ENCODE measurements around the gene ATP6V0B. TPM values are rescaled to one million over a fixed set of nuclear protein-coding genes. Genes with fewer than 3 reads are reported as not detected.

The ATP6V0B gene
- total and polyA plus RNA-seq, 7 donors, result 87.9 to 260 (median 133) TPM

DNA sequence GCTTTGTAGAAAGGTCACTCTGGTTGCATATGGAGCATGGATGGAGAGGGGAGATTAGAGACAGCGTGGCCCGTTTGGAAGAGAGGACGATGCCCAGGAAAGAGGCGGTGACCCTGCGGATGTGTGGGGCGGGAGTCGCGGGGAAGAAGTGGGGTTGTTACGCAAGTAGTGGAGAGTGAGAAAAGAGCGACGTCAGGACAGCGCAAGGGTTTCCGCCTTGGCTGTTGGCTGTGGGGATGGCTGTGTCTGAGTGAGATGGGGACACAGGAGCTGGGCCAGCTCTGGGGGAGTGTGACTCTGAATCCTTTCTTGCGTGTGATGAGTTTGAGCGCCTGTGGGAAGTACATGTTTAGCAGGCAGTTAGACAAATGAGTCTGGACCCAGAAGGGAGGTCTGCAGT, 8.0 kb downstream of the ATP6V0B start:
- Histone ChIP-seq H3K9me3 (no peaks in the 10 kb centered on the region), H3K4me3 (no peak overlapping the region), H3K36me3 (ENCODE audit: insufficient read depth in 1 of 2, low read depth in 1 of 2) (peaks cover 0 to 43% of the 10 kb centered on the region in 2 donors), H3K27ac (no peak overlapping the region), H3K27me3 (ENCODE audit: insufficient read depth in 3 of 3, low read length in 2 of 3) (no peaks in the 10 kb centered on the region), H3K4me1 (peaks cover 7% of the 10 kb centered on the region)
- WGBS, 3 donors, result 85 to 90% (median 87%) methylated on average over 15 of the region's 15 CpGs
- TF ChIP-seq, protein P1, sequence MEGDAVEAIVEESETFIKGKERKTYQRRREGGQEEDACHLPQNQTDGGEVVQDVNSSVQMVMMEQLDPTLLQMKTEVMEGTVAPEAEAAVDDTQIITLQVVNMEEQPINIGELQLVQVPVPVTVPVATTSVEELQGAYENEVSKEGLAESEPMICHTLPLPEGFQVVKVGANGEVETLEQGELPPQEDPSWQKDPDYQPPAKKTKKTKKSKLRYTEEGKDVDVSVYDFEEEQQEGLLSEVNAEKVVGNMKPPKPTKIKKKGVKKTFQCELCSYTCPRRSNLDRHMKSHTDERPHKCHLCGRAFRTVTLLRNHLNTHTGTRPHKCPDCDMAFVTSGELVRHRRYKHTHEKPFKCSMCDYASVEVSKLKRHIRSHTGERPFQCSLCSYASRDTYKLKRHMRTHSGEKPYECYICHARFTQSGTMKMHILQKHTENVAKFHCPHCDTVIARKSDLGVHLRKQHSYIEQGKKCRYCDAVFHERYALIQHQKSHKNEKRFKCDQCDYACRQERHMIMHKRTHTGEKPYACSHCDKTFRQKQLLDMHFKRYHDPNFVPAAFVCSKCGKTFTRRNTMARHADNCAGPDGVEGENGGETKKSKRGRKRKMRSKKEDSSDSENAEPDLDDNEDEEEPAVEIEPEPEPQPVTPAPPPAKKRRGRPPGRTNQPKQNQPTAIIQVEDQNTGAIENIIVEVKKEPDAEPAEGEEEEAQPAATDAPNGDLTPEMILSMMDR (IDR thresholded peaks at IDR 0.05), result no peak
- DNase-seq (no peak), ATAC-seq (no peak)
- intact Hi-C loops (cut with DNase I), result no loop called here

- Histone ChIP-seq H3K4me1 (peaks cover 5% of the 10 kb centered on the region), H3K27me3 (ENCODE audit: insufficient read depth in 3 of 3, low read length in 2 of 3) (no peaks in the 10 kb centered on the region), H3K36me3 (ENCODE audit: insufficient read depth in 1 of 2, low read depth in 1 of 2) (peaks cover 0 to 38% of the 10 kb centered on the region in 2 donors), H3K4me3 (no peak overlapping the region), H3K27ac (no peak overlapping the region), H3K9me3 (no peaks in the 10 kb centered on the region)
- 72 to 74% (median 74%) methylated on average over 11 to 12 of the region's 12 CpGs for WGBS, 3 donors
- intact Hi-C loops (cut with DNase I), result no loop called here
- DNase-seq (no peak), ATAC-seq (no peak)
- TF ChIP-seq, protein P1 (IDR thresholded peaks at IDR 0.05), result no peak
These were observed 8.6 kb downstream of the ATP6V0B start for GRCh38 chr1:43983253-43983899.

DNA sequence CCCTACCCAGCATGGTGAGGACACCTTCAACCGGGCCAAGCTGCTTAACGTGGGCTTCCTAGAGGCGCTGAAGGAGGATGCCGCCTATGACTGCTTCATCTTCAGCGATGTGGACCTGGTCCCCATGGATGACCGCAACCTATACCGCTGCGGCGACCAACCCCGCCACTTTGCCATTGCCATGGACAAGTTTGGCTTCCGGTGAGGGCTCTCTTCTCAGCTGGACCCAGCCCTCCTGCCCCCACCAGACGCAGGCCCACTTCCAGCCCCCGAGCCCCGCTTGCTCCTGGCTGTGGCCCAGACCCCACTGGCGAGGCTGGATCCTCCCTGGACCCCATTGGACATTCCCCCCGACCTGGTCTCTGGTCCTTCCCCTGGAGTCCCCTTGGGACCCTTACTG, 10.1 kb downstream of the ATP6V0B start:
- TF ChIP-seq, protein P1 (IDR thresholded peaks at IDR 0.05), result no peak
- H3K36me3 ChIP-seq (ENCODE audit: insufficient read depth in 1 of 2, low read depth in 1 of 2), result peaks cover 0 to 38% of the 10 kb centered on the region in 2 donors
- intact Hi-C loops (cut with DNase I), result no loop called here
- no peak overlapping the region for H3K4me3 ChIP-seq
- no peak overlapping the region for H3K27ac ChIP-seq
- H3K9me3 ChIP-seq, result no peaks in the 10 kb centered on the region
- no peak for ATAC-seq
- peaks cover 3% of the 10 kb centered on the region for H3K4me1 ChIP-seq
- DNase-seq, result no peak
- H3K27me3 ChIP-seq (ENCODE audit: insufficient read depth in 3 of 3, low read length in 2 of 3), result no peaks in the 10 kb centered on the region
- whole genome bisulfite sequencing, 3 donors, result 90 to 93% (median 91%) methylated on average over 13 to 16 of the region's 16 CpGs

- TF ChIP-seq, protein P1 (IDR thresholded peaks at IDR 0.05), result no peak
- no peak overlapping the region for H3K27ac ChIP-seq
- H3K36me3 ChIP-seq (ENCODE audit: insufficient read depth in 1 of 2, low read depth in 1 of 2), result peaks cover 0 to 38% of the 10 kb centered on the region in 2 donors
- 86 to 89% (median 88%) methylated on average over 4 of the region's 4 CpGs for WGBS, 3 donors
- intact Hi-C loops (cut with DNase I), result no loop called here
- peaks cover 5% of the 10 kb centered on the region for H3K4me1 ChIP-seq
- H3K4me3 ChIP-seq, result no peak overlapping the region
- H3K27me3 ChIP-seq (ENCODE audit: insufficient read depth in 3 of 3, low read length in 2 of 3), result no peaks in the 10 kb centered on the region
- no peaks in the 10 kb centered on the region for H3K9me3 ChIP-seq
- no peak for ATAC-seq
- DNase-seq, result no peak
These were observed 11.3 kb downstream of the ATP6V0B start for GRCh38 chr1:43985984-43986595.

All from psoas muscle (tissue), 8 donors.